Activated CD8-positive, alpha-beta T cell treated with anti-CD3 and anti-CD28 coated beads for 36 hours (primary cell): Measurements from ENCODE around the gene UFSP2. TPM values are rescaled to one million over a fixed set of nuclear protein-coding genes. Genes with fewer than 3 reads are reported as not detected.

Experiments
- ATAC-seq: fragments of 200-7000 bp; cut with Tn5 transposase; one replicate; pipeline ENCODE4 v1.10.0; 2021; ENCODE audit warnings: mild to moderate bottlenecking, moderate library complexity
- CTCF ChIA-PET: fragments of 350-600 bp; sonication (Branson Sonifier 250); formaldehyde crosslinking; loops from one replicate; lab custom pipeline; 2021; ENCODE audit warnings: antibody characterized with exemption; lab: Charles Lee
- POLR2A ChIA-PET: fragments of 350-600 bp; sonication (Branson Sonifier 250); formaldehyde crosslinking; loops from one replicate; lab custom pipeline; 2021; ENCODE audit warnings: antibody characterized with exemption; lab: Charles Lee
- DNase-seq: peaks from one replicate; pipeline ENCODE4 v3.0.0-alpha.2; 2020
- H3K27ac Mint-ChIP-seq: one replicate; pipeline ENCODE4 v1.8.0; 2021; ENCODE audit warnings: mild to moderate bottlenecking, mixed read lengths
- H3K27me3 Mint-ChIP-seq: one replicate; pipeline ENCODE4 v1.8.0; 2021; ENCODE audit warnings: mixed read lengths
- H3K36me3 Mint-ChIP-seq: one replicate; pipeline ENCODE4 v1.8.0; 2021; ENCODE audit warnings: low read depth, mixed read lengths
- H3K4me1 Mint-ChIP-seq: one replicate; pipeline ENCODE4 v1.8.0; 2021; ENCODE audit warnings: low read depth, mixed read lengths
- H3K4me3 Mint-ChIP-seq: one replicate; pipeline ENCODE4 v1.8.0; 2021; ENCODE audit warnings: mild to moderate bottlenecking, moderate library complexity, mixed read lengths
- H3K9me3 Mint-ChIP-seq: one replicate; pipeline ENCODE4 v1.8.0; 2021; ENCODE audit warnings: mixed read lengths
- CTCF ChIP-seq: fragments of 200-600 bp; IDR thresholded peaks from one replicate; pipeline ENCODE4 v1.8.0; 2022; ENCODE audit warnings: antibody characterized with exemption, mild to moderate bottlenecking
- intact Hi-C: fragments of 100-400 bp; cut with micrococcal nuclease; formaldehyde crosslinking; loops from one replicate; pipeline ENCODE4 v1.10.0; 2022
- total RNA-seq, 2 experiments: library from RNA; stranded (reverse); gene quantifications; one replicate each; pipeline ENCODE4 v1.2.3, GENCODE V29; 2021

Gene UFSP2
- total RNA-seq, 2 experiments from 2014 or later, result 32.0 to 36.1 TPM

GRCh38 chr4:185457136-185457535, 31.4 kb upstream of the UFSP2 start:
- Mint-ChIP-seq H3K9me3 (no peaks in the 10 kb centered on the region), H3K36me3 (no peaks in the 10 kb centered on the region), H3K4me3 (no peak overlapping the region), H3K27me3 (peaks cover 15% of the 10 kb centered on the region), H3K27ac (no peak overlapping the region), H3K4me1 (no peaks in the 10 kb centered on the region)
- no peak for TF ChIP-seq CTCF
- intact Hi-C loops, result no loop called here
- ATAC-seq (no peak), DNase-seq (no peak)
- ChIA-PET POLR2A (no interaction called here), CTCF (no interaction called here)

GRCh38 chr4:185456131-185456530, 30.4 kb upstream of the UFSP2 start:
- H3K4me3 Mint-ChIP-seq, result no peak overlapping the region
- intact Hi-C loops, result no loop called here
- H3K9me3 Mint-ChIP-seq, result no peaks in the 10 kb centered on the region
- ATAC-seq, result no peak
- no peaks in the 10 kb centered on the region for H3K36me3 Mint-ChIP-seq
- ChIA-PET CTCF (no interaction called here), POLR2A (no interaction called here)
- no peak for TF ChIP-seq CTCF
- H3K27ac Mint-ChIP-seq, result no peak overlapping the region
- no peaks in the 10 kb centered on the region for H3K4me1 Mint-ChIP-seq
- peaks cover 15% of the 10 kb centered on the region for H3K27me3 Mint-ChIP-seq
- no peak for DNase-seq

GRCh38 chr4:185445209-185445608, 19.4 kb upstream of the UFSP2 start:
- ChIA-PET CTCF (interaction anchor here (1.2 kb wide), 1 partner anchor 153 kb away, joined by 4 read pairs; no protein-coding TSS in a partner anchor), POLR2A (no interaction called here)
- Mint-ChIP-seq H3K27ac (no peak overlapping the region), H3K4me1 (no peaks in the 10 kb centered on the region), H3K4me3 (no peak overlapping the region), H3K9me3 (no peaks in the 10 kb centered on the region), H3K27me3 (peaks cover 1% of the 10 kb centered on the region), H3K36me3 (no peaks in the 10 kb centered on the region)
- intact Hi-C loops, result no loop called here
- TF ChIP-seq CTCF, result no peak
- no peak for DNase-seq
- no peak for ATAC-seq

- TF ChIP-seq CTCF, result no peak
- no peaks in the 10 kb centered on the region for H3K36me3 Mint-ChIP-seq
- no peaks in the 10 kb centered on the region for H3K9me3 Mint-ChIP-seq
- H3K4me1 Mint-ChIP-seq, result no peaks in the 10 kb centered on the region
- POLR2A ChIA-PET, result no interaction called here
- DNase-seq (no peak), ATAC-seq (no peak)
- H3K27me3 Mint-ChIP-seq, result peaks cover 1% of the 10 kb centered on the region
- CTCF ChIA-PET, result no interaction called here
- intact Hi-C loops, result no loop called here
- no peak overlapping the region for H3K4me3 Mint-ChIP-seq
- H3K27ac Mint-ChIP-seq, result no peak overlapping the region
These were observed 15.7 kb upstream of the UFSP2 start for GRCh38 chr4:185441479-185441878.

- H3K9me3 Mint-ChIP-seq, result no peaks in the 10 kb centered on the region
- no peak for DNase-seq
- no peaks in the 10 kb centered on the region for H3K36me3 Mint-ChIP-seq
- no peak for ATAC-seq
- TF ChIP-seq CTCF, result no peak
- POLR2A ChIA-PET, result no interaction called here
- peaks cover 1% of the 10 kb centered on the region for H3K27me3 Mint-ChIP-seq
- H3K4me1 Mint-ChIP-seq, result no peaks in the 10 kb centered on the region
- no peak overlapping the region for H3K27ac Mint-ChIP-seq
- intact Hi-C loops, result no loop called here
- CTCF ChIA-PET, result no interaction called here
- no peak overlapping the region for H3K4me3 Mint-ChIP-seq
These were observed 12.0 kb upstream of the UFSP2 start for GRCh38 chr4:185437809-185438208.
